Right atrium auricular region (tissue), 2 donors: Measurements from ENCODE around the gene MAEA. TPM values are rescaled to one million over a fixed set of nuclear protein-coding genes. Genes with fewer than 3 reads are reported as not detected.

ENCODE experiments used
- DNase-seq: peaks from one replicate; pipeline ENCODE4 v3.0.0-alpha.2; 2019; ENCODE audit warnings: low spot score
- H3K27ac ChIP-seq, 2 donors: fragments of 200-600 bp; sonication (generic); 1 replicate in 1 of 2; 2 replicates in 1 of 2; pipeline ENCODE4 v1.5.1; 2016 to 2019
- H3K27me3 ChIP-seq, 2 donors: fragments of 200-600 bp; sonication (generic); one replicate each; pipeline versions ENCODE4 v1.5.1 to v1.6.0; 2017 to 2019
- H3K36me3 ChIP-seq: fragments of 200-600 bp; sonication (generic); one replicate; pipeline ENCODE4 v1.5.1; 2016
- H3K4me1 ChIP-seq, 2 donors: fragments of 200-600 bp; sonication (generic); one replicate each; pipeline versions ENCODE4 v1.5.1 to v1.6.0; 2017 to 2019
- H3K4me3 ChIP-seq, 2 donors: fragments of 200-600 bp; sonication (generic); 1 replicate in 1 of 2; 2 replicates in 1 of 2; pipeline ENCODE4 v1.5.1; 2017 to 2019; ENCODE audit warnings: mild to moderate bottlenecking in 1 of 2, moderate library complexity in 1 of 2
- H3K9me3 ChIP-seq, 2 donors: fragments of 200-600 bp; sonication (generic); one replicate each; pipeline ENCODE4 v1.5.1; 2019
- CTCF ChIP-seq, 2 donors: fragments of 200-600 bp; sonication (generic); IDR thresholded peaks; one replicate each; pipeline ENCODE4 v1.5.1; 2019; ENCODE audit warnings: antibody characterized with exemption in 2 of 2
- total RNA-seq, 2 donors: library from RNA; depleted of rRNA; stranded (reverse); fragments of >200 nt; gene quantifications; one replicate each; pipeline ENCODE4 v1.1.0, GENCODE V29; 2016

MAEA gene
- total RNA-seq, 2 donors from 2014 or later: 46.0 to 51.7 TPM

GRCh38 chr4:1381181-1381621, 91.5 kb downstream of the MAEA start:
- Histone ChIP-seq H3K27me3 (no peaks in the 10 kb centered on the region), H3K4me1 (no peaks in the 10 kb centered on the region), H3K27ac (no peak overlapping the region), H3K36me3 (peaks cover 17% of the 10 kb centered on the region), H3K4me3 (no peak overlapping the region), H3K9me3 (no peaks in the 10 kb centered on the region)
- DNase-seq: no peak
- no peak for TF ChIP-seq CTCF (IDR thresholded peaks at IDR 0.05)

- no peak for TF ChIP-seq CTCF (IDR thresholded peaks at IDR 0.05)
- Histone ChIP-seq H3K9me3 (no peaks in the 10 kb centered on the region), H3K4me3 (no peak overlapping the region), H3K36me3 (peaks cover 19% of the 10 kb centered on the region), H3K27ac (no peak overlapping the region), H3K4me1 (no peaks in the 10 kb centered on the region), H3K27me3 (no peaks in the 10 kb centered on the region)
- no peak for DNase-seq
Measured at GRCh38 chr4:1381944-1382541, 92.4 kb downstream of the MAEA start.

- H3K4me3 ChIP-seq: no peak overlapping the region
- no peak for DNase-seq
- H3K9me3 ChIP-seq: peaks cover 0 to under 1% of the 10 kb centered on the region in 2 donors
- no peaks in the 10 kb centered on the region for H3K4me1 ChIP-seq
- H3K27ac ChIP-seq: no peak overlapping the region
- peaks cover 20% of the 10 kb centered on the region for H3K36me3 ChIP-seq
- H3K27me3 ChIP-seq: no peaks in the 10 kb centered on the region
- no peak for TF ChIP-seq CTCF (IDR thresholded peaks at IDR 0.05)
Measured at GRCh38 chr4:1382776-1383727, 93.4 kb downstream of the MAEA start.

GRCh38 chr4:1383728-1384591, 94.3 kb downstream of the MAEA start:
- Histone ChIP-seq H3K4me1 (no peaks in the 10 kb centered on the region), H3K9me3 (peaks cover 0 to 8% of the 10 kb centered on the region in 2 donors), H3K27ac (no peak overlapping the region), H3K4me3 (no peak overlapping the region), H3K27me3 (no peaks in the 10 kb centered on the region), H3K36me3 (peaks cover 20% of the 10 kb centered on the region)
- DNase-seq: no peak
- no peak for TF ChIP-seq CTCF (IDR thresholded peaks at IDR 0.05)

- H3K27me3 ChIP-seq: no peaks in the 10 kb centered on the region
- H3K27ac ChIP-seq: no peak overlapping the region
- no peak overlapping the region for H3K4me3 ChIP-seq
- TF ChIP-seq CTCF (IDR thresholded peaks at IDR 0.05): no peak
- no peaks in the 10 kb centered on the region for H3K4me1 ChIP-seq
- peaks cover 0 to 8% of the 10 kb centered on the region in 2 donors for H3K9me3 ChIP-seq
- no peak for DNase-seq
- peaks cover 20% of the 10 kb centered on the region for H3K36me3 ChIP-seq
Measured at GRCh38 chr4:1384675-1385372, 95.1 kb downstream of the MAEA start.
